Left cardiac atrium (tissue), 4 donors: ENCODE results near the gene MYL12B. TPM values are rescaled to one million over a fixed set of nuclear protein-coding genes. Genes with fewer than 3 reads are reported as not detected.
"Not testable (repeated sequence)": the region's sequence is repeated elsewhere in the genome, so short reads cannot be mapped to it uniquely, and the experiment has no call there.

ENCODE experiments used
- ATAC-seq, 2 donors: fragments of 200-7000 bp; cut with Tn5 transposase; one replicate each; pipeline ENCODE4 v1.9.1; 2020; ENCODE audit warnings: mild to moderate bottlenecking in 2 of 2, moderate library complexity in 2 of 2
- DNase-seq: peaks from one replicate; pipeline ENCODE4 v3.0.0-alpha.2; 2020
- intact Hi-C, 2 donors: fragments of 100-400 bp; cut with DNase I; formaldehyde crosslinking; loops; one replicate each; pipeline versions ENCODE4 v1.14.1 to v1.15.1; 2022 to 2023
- total RNA-seq, 2 donors: library from RNA; stranded (reverse); fragmentation: NEBNext Ultra II Directional; extraction: Animal tissue kit (Norgen Biotek cat#: 25700); gene quantifications; one replicate each; pipeline ENCODE4 v1.2.1, GENCODE V29; 2021
- donor health status: DM: no; HTN: yes; CAD: no.
- donor health status: DM: no; HTN: yes; CAD: no; lungs with severe emphysema.
- donor health status: DM: yes; HTN: yes; CAD: no.
- donor health status: Dilated cardiomyopathy.

Gene MYL12B
- total RNA-seq, 2 donors from 2014 or later: 161 to 230 TPM

DNA sequence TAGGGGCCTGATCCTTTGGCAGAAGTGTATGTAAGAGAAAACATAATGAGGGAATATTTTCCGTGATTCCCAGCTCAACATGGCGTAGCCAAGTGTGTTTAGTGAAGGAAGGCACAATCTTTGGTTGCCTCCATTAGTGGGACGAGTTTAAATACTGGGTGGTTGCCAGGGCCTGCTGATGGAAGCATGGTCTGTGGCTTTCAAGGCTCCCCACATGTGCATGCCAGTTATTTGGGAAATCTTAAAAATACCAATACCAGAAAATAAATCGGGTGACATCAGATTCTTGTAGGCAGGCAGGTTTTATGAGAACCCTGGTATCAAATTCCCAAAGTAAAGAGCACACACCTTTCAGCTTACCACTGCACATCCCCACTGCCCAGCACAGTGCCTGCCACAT, 7.2 kb upstream of the MYL12B start:
- ATAC-seq (no peak), DNase-seq (no peak)
- intact Hi-C loops: no loop called here

DNA sequence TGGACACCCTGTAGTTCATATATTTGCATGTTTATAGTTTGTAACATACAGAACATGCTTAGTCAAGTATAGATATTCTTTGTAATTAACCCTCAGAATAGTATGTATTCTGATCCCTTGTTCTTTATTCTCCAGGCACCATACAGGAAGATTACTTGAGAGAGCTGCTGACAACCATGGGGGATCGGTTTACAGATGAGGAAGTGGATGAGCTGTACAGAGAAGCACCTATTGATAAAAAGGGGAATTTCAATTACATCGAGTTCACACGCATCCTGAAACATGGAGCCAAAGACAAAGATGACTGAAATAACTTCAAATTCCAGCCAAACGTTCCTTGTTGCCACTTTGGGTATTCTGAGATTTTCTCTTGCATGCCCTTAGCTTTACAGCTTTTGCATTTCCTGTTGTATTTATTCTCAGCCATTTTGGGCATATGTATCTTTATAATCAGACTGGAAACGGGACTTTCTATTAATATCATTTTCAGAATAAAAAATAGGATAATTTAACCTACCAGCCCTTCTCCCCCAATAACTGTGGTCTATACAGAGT, 6.2 kb upstream of the MYL12B start:
- intact Hi-C loops: no loop called here
- no peak for ATAC-seq
- no peak for DNase-seq

DNA sequence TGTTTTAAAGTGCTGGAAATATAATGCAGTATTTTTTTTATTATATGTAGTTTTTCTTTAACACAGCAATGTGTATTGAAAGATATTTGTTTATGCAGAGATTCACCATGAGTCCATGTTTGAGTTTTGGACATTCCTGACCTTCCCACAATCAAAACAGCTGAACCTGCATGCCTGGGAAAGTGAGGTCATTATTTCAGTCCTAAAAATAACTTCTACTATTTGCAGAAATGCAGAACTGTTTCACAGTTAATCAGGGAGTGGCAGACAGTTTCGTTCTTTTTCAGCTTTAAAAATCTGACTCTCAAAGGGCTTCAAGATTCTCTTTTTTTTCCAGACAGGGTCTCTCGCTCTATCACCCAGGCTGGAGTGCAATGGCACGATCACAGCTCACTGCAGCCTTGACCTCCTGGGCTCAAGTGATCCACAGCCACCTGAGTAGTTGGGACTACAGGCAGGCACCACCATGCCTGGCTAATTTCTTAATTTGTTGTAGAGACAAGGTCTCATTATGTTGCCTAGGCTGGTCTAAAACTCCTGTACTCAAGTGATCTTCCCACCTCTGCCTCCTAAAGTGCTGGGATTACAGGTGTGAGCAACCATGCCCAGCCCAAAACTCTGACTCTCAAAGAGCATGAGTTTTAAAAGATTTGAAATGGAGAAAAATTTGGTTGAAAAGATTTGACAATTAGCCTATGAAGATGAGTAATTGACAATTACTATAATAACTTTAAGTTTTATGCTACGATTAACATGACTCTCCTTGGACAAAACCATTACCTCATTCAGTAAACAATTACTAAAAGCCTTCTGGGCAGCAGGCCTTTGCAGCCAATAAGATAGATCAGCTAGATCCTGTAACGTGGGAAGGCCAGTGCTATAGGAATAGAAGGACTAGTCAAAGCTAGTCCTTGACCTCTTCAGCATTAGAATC, 5.0 kb upstream of the MYL12B start:
- DNase-seq: no peak
- peak; percentile 4 to 31 for ATAC-seq

DNA sequence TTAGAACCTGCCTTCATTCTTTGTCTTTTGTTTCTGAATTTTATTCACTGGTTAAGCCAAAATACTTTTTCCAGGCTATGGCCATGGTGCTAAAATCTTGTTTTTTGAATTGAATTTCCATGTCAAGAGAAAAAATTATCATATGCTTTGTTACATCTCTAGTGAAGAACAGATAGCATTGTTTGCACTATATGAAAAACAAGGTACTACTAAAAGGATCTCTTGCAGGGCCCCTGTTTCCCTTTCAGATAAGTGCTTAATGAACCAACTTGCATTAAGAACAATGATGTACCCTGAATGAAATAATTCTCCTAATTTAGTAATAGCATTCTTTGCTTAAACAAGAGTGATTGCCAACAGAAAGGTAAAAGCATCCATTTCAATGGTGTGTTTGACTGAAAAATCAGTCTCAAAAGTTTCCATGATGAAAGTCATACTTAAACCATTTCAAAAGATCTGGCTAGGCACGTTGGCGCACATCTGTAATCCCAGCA, 4.3 kb upstream of the MYL12B start:
- intact Hi-C loops: no loop called here
- ATAC-seq (no peak), DNase-seq (no peak)

More for the DNA sequence above, 5.0 kb upstream of the MYL12B start:
- intact Hi-C loops: no loop called here

DNA sequence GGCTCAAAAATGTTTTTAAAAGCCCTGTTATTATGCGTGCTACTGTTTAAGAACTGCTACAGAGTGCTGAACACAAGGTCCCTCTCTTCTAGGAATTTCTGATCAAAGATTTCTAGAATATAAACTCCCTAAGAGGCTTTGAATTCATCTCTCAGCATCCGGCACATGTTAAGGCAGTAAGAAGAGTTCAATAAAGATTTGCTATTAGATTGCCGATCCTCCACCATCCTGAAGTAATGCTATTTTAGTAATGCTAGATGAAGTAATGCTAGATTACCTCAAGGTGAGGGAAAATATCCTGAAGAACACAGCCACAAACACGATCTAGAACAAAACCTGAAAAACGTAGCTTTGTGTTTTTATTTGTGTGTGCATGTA, 949 bp upstream of the MYL12B start:
- intact Hi-C loops: no loop called here
- no peak for ATAC-seq
- no peak for DNase-seq

DNA sequence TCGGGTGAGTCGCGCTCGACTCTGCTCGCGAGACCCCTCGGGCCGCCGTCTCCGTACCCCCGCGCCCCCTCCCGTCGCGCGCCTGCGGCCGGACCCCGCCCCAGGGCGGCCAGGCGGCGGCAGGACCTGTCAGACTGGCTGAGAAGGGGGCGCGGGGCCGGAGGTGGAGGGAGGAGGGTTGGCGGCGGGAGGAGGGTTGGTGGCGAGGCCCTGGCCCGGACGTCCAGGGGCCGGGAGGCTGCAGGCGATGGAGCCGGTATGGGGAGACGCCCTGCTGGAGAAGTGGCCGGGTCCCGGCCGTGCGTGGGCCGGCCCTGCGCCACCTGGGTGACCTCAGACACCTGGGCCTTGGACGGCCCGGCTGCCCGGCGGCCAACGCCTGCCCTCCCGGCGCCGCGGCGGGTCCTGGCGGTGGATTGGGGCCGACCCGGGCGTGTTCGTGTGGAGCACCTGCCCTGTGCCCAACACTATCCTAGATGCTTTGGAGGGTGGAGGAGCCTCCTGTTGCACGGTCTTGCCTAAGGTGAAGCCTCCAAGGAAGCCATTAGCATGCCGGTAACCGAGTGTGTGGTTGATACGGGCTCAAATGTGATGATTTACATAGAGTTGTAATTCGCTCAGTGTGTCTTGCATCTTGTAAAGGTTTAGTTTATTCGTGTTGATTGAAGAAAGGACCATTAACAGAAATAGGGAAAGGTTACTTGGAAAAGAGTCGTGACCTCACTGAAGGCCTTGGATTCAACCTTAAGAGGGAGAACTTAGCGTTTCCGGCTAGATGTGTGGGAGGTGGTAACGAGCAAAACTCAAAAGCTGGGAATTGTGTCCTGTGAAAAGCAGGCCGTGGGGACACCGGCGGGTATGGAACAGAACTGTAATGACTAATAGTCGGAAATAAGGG, 550 bp downstream of the MYL12B start:
- intact Hi-C loops: no loop called here
- DNase-seq: no peak

DNA sequence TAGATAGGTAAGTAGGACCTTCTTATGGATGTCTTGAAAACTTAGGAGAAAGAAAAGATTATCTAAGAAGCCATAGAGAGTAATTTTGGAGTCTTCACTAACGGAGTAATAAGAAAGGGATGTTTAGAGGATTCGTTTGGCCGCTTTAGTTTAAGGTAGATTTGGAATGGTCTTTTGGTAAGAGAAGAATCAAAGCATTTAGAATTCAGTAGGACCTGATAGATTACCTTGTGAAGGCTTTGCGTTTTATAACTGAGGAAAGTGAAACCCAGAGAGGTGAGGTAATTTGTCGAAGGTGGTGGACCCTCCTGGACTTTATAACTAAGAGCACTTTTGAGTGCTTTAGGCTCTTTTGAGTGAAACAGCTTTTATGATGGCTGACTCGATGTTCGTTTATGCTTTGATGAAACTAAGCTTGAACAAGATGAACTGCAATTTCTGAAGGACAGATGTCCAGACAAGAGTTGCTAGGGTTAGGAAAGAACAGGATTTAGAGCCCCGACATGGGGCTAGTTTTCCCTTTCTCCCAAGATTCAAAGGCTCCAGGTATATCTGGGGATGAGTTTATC, 1.3 kb downstream of the MYL12B start:
- DNase-seq (no peak), ATAC-seq (no peak)
- intact Hi-C loops: no loop called here

More for the DNA sequence above, 550 bp downstream of the MYL12B start:
- ATAC-seq: peak; percentile 39 to 59

DNA sequence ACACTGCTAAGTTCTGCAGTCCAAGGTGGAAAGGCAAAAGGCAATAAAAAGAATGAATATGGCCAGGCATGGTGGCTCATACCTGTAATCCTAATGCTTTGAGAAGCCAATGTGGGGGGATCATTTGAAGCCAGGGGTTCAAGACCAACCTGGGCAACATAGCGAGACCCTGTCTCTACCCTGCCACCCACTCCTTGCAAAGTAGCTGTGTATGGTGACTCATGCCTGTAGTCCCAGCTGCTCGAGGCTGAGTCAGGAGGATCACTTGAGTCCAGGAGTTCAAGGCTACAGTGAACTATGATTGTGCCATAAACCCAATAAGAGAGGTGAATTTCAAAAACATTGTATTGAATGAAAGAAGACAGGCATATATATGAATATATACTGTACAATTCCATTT, 2.4 kb downstream of the MYL12B start:
- no peak for DNase-seq
- ATAC-seq: no peak
- intact Hi-C loops: no loop called here

DNA sequence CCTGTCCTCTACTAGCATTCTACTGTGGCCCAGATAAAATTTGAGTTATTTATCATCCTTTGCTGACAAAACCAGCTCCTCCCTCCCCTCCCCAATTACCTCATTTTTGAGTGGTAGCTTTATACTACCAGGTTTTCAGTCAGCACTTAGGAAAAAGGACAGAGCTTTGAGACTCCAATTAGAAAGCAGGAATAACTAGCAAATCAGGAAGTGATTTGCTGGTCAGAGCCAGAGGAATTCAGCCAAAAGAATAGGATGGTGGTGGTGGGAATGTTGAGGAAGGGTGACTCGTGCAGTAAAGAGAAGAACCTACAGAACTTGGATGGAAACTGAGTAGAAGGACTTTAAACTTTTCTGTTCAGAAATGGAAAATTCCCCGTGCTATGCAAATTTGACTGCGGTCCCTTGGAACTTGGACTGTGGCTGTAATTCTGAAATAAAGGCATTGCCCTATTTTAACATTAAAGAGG, 3.7 kb downstream of the MYL12B start:
- intact Hi-C loops: no loop called here
- DNase-seq (no peak), ATAC-seq (no peak)

DNA sequence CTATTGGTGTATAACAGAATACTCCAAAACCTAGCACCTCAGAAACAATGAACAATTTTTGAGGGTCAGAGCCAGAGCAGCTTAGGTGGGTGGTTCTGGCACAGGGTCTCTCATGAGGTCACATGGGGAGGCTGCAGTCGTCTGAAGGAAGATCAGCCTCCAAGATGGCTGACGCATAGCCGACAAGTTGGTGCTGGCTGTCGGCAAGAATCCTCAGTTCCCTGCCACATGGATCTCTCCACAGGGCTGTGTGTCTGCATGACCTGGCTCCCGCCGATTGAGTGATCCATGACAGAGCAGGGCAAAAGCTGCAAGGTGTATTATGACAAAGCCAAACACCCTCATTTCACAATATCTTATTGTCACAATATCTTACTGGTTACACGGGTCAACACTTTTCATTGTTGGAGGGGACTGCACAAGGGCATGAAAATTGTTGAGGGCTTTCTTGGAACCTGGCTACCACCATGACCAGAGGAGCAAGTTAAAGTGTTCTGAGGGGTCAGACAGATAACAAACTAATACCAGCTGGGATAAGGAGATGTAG, 4.2 kb downstream of the MYL12B start:
- intact Hi-C loops: no loop called here
- ATAC-seq (no peak), DNase-seq (no peak)

DNA sequence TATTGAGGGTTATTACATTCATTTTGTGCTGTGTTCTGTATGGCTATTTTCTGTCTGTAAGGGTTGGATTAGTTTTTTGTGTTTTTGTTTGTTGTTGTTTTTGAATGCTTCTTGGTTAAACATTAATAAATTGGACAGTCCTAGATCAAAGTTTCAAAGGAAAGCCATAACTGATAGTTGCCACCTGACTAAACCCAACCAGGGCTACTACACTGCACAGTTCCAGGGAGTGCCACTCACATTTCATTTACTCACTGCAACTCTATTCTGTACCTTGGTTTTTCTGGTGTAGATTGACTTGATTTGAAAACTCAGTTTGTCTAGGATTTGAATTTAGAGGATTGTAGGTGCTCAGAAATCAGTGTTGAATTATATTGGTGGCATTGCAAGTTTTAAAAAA, 6.4 kb downstream of the MYL12B start:
- DNase-seq (no peak), ATAC-seq (no peak)
- intact Hi-C loops: no loop called here

DNA sequence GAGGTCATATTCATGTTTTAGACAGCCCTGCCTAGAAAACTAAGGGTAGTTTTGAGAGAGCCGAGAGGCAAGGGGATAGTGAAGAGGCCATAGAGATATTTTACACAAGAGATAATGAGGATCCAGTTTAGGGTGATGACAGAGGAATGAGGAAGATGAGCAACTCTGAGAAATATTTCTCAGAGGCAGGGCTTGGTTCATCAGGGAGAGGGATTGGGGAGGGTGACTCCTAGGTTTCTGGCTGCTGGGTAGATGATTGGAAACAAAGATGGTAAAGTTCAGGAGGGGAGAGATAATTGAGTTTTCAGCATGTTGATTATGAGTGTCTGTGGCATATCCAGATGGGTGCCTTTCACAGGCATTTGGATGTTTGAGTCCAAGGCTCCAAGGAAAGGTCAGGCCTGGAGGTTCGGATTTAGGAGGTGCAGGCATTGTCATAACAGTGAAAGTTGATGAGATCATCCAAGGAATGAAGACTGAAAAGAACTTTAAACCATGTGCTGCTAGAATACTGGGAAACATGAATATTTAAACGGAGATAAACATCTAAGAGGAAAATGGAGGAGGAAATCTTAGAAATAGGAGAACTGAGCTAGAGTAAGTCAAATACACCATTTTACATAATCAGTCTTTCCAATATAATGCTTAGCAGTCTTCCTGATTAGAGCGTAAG, 7.4 kb downstream of the MYL12B start:
- intact Hi-C loops: no loop called here
- peak in 1 of 2 donors; percentile 74 for ATAC-seq

DNA sequence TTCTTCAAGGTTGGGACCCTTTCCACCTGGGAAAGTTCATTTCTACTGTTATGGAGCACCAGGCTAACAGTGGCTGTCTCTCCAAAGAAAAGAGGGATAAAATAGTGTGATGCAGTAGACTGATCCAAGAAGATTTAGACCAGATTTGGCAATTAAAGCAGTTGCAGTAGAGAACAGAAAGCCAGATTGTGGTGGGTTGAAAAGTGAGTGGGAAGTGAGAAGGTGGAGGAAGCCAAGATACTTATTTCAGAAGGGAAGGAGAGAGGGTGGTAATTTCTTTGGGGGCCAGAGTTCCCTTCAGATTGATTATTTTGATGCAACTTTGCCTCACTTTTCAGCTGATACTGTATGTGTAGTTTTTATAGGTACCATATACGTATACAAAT, 8.0 kb downstream of the MYL12B start:
- intact Hi-C loops: no loop called here
- no peak for ATAC-seq
- no peak for DNase-seq

More for the DNA sequence above, 7.4 kb downstream of the MYL12B start:
- no peak for DNase-seq

DNA sequence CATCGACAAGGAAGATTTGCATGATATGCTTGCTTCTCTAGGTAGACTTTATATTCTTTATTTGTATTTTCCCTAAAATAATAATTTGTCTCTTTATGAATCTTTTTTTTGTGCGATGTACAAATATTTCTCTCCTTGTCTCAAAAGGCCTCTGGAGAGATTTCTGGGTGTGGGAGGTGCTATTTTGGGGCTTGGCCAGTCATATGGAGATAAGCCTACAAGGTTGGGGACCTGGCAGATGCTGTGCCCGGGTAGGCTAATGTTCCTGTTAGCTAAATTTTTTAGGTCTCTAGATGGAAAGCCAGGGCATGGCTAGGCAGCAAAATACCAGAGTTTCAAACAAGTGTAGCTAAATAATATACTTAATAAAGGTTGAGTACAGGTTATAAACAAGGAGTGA, 11.1 kb downstream of the MYL12B start:
- DNase-seq: no peak
- intact Hi-C loops: no loop called here
- no peak for ATAC-seq

DNA sequence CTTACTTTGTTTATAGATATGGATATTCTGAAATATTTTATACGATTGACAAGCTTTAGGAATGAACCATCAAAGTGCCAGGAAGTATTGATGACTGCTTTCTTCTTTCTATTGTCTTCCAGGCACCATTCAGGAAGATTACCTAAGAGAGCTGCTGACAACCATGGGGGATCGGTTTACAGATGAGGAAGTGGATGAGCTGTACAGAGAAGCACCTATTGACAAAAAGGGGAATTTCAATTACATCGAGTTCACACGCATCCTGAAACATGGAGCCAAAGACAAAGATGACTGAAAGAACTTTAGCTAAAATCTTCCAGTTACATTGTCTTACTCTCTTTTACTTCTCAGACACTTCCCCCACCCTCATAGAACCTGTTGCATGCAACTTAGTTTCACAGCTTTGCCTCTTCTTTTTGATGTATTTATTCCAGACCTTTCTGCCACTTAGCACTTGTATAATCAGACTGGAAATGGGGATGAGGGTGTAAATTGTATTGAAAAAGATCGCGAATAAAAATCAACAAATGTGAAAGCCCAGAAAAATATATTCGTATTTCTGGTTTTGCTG, 15.8 kb downstream of the MYL12B start:
- DNase-seq, intact Hi-C loops, ATAC-seq: not testable (repeated sequence)

DNA sequence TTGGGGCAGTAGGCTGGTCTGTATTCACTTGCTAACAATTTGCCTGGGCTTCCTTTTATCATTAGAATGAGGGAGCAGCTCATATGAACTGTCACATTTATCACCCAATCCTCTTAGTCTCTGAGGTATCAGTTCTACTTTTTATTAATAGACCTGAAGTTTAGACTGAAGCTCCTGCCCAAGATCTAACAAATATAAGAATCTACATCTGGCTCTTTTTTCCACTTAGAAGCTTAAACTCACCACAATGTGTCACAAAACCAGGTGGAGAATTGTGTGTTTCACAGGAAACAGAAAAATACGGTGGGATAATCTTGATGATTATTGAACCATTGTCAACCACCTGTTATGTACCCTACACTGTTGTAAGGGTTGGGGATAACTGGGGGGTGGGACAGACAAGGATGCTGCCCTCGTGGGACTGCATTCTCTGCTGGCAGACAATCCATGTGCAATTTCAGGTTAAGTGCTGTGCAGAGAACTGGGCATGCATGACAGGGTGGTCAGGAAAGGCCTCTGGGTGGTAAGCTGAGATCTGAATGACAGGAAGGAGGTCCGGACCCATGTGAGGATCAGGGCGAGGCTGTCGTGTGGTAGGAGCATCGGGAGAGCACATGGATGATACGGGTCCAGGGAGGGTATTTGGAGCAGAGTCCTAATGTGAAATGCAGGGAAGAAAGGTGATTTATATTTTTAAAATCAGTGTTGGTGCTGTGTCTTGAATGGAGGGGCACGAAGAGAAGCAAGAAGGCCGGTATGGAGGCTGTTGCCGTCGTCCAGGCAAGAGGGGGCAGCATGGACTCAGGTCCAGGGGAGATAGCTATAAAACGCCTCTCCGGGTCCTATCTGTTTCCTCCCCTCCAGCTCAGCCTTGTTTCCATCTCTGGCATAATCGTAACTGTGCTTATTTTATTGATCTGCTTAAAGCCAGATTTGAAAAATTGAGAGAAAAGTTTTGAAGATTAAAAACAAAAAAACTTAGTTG, 17.6 kb downstream of the MYL12B start:
- no peak for DNase-seq
- intact Hi-C loops: loop anchor here (5.0 to 10.0 kb wide), 4 partner anchors 175 to 383 kb away; partner anchors contain the start of gene TGIF1 (in 1 of the 2)
- no peak for ATAC-seq
